Neural cell (in vitro differentiated cells): ENCODE data around the gene ASL. TPM values are rescaled to one million over a fixed set of nuclear protein-coding genes. Genes with fewer than 3 reads are reported as not detected.

Source experiments
- H2AFZ ChIP-seq: fragments of 200-600, 300-800 bp; sonication (generic), shearing (Covaris generic); 2 replicates; pipeline ENCODE4 v1.6.0; 2014; ENCODE audit warnings: low read depth, mild to moderate bottlenecking, antibody characterized with exemption, low read length, moderate library complexity
- H3F3A ChIP-seq: fragments of 200-600 bp; shearing (Covaris generic); 2 replicates; pipeline ENCODE4 v1.6.1; 2016; ENCODE audit warnings: mild to moderate bottlenecking, moderate library complexity, mixed read lengths, antibody characterized with exemption, low read length; ENCODE audit not compliant: insufficient read depth, poor library complexity, severe bottlenecking
- H3K27ac ChIP-seq: fragments of 200-600, 300-800 bp; sonication (generic), shearing (Covaris generic); 2 replicates; pipeline ENCODE4 v1.5.1; 2014; ENCODE audit warnings: mild to moderate bottlenecking, low read length, moderate library complexity
- H3K27me3 ChIP-seq: fragments of 300-800, 200-600 bp; sonication (generic), shearing (Covaris generic); 2 replicates; pipeline ENCODE4 v1.6.0; 2014; ENCODE audit warnings: mild to moderate bottlenecking, low read depth, low read length, moderate library complexity; ENCODE audit not compliant: insufficient read depth
- H3K36me3 ChIP-seq: fragments of 300-800, 200-600 bp; sonication (generic), shearing (Covaris generic); 2 replicates; pipeline ENCODE4 v1.5.1; 2014; ENCODE audit warnings: mild to moderate bottlenecking, antibody characterized with exemption, low read length, moderate library complexity; ENCODE audit not compliant: insufficient read depth
- H3K4me2 ChIP-seq: fragments of 300-800, 200-600 bp; sonication (generic), shearing (Covaris generic); 2 replicates; pipeline ENCODE4 v1.6.0; 2014; ENCODE audit warnings: mild to moderate bottlenecking, low read length
- H3K4me3 ChIP-seq: fragments of 300-800, 200-600 bp; sonication (generic), shearing (Covaris generic); 2 replicates; pipeline ENCODE4 v1.5.1; 2014; ENCODE audit warnings: mild to moderate bottlenecking, low read length, moderate library complexity
- H3K79me2 ChIP-seq: fragments of 200-600 bp; shearing (Covaris generic); replicated peaks from 2 replicates; pipeline ENCODE4 v1.6.0; 2014; ENCODE audit warnings: mild to moderate bottlenecking, low read length, moderate library complexity; ENCODE audit not compliant: insufficient read depth
- H3K9ac ChIP-seq: fragments of 300-800, 200-600 bp; sonication (generic), shearing (Covaris generic); 2 replicates; pipeline ENCODE4 v1.6.1; 2016; ENCODE audit warnings: mild to moderate bottlenecking, low read length, mixed read lengths
- H3K9me2 ChIP-seq: fragments of 200-600 bp; shearing (Covaris generic); 2 replicates; pipeline ENCODE4 v1.6.1; 2016; ENCODE audit warnings: mild to moderate bottlenecking, low read length, mixed read lengths; ENCODE audit not compliant: insufficient read depth
- H3K9me3 ChIP-seq: fragments of 200-600, 300-800 bp; sonication (generic), shearing (Covaris generic); 2 replicates; pipeline ENCODE4 v1.6.1; 2016; ENCODE audit warnings: mild to moderate bottlenecking, mixed run types, low read length, moderate library complexity, mixed read lengths
- H4K20me1 ChIP-seq: fragments of 200-600 bp; shearing (Covaris generic); 2 replicates; pipeline ENCODE4 v1.6.1; 2016; ENCODE audit warnings: mild to moderate bottlenecking, mixed run types; ENCODE audit not compliant: insufficient read depth
- EP300 ChIP-seq: fragments of 450-650 bp; conservative IDR thresholded peaks from 2 replicates; pipeline ENCODE4 v1.6.1; 2014; ENCODE audit warnings: antibody characterized with exemption, mild to moderate bottlenecking, moderate library complexity; ENCODE audit not compliant: poor library complexity, severe bottlenecking
- EZH2 ChIP-seq: fragments of 200-600, 300-800 bp; shearing (Covaris generic), sonication (generic); IDR thresholded peaks from 2 replicates; pipeline ENCODE4 v1.6.1; 2014; ENCODE audit warnings: antibody characterized with exemption, low read length, borderline replicate concordance, mild to moderate bottlenecking; ENCODE audit not compliant: insufficient read depth, poor library complexity, severe bottlenecking
- MXI1 ChIP-seq: fragments of 450-650 bp; conservative IDR thresholded peaks from 2 replicates; pipeline ENCODE4 v1.6.1; 2014; ENCODE audit warnings: antibody characterized with exemption, mild to moderate bottlenecking; ENCODE audit not compliant: poor library complexity, severe bottlenecking
- POLR2AphosphoS5 ChIP-seq: IDR thresholded peaks from 2 replicates; pipeline ENCODE4 v1.6.1; 2012
- RAD21 ChIP-seq: fragments of 450-650 bp; conservative IDR thresholded peaks from 2 replicates; pipeline ENCODE4 v1.6.1; 2014; ENCODE audit warnings: antibody characterized with exemption, mild to moderate bottlenecking, moderate library complexity
- SMC3 ChIP-seq: fragments of 450-650 bp; conservative IDR thresholded peaks from 2 replicates; pipeline ENCODE4 v1.6.1; 2014; ENCODE audit warnings: antibody characterized with exemption, mild to moderate bottlenecking, moderate library complexity; ENCODE audit not compliant: poor library complexity
- TAF1 ChIP-seq: IDR thresholded peaks from 2 replicates; pipeline ENCODE4 v1.6.1; 2012; ENCODE audit warnings: low read depth
- polyA plus RNA-seq: library from polyadenylated mRNA; depleted of rRNA; stranded (reverse); fragments of >200 nt; gene quantifications from 2 replicates; pipeline ENCODE4 v1.2.3, GENCODE V29; 2014
- TF ChIP-seq, protein P1 (sequence below): fragments of 450-650 bp; IDR thresholded peaks from 2 replicates; pipeline ENCODE4 v1.5.1; 2014; ENCODE audit warnings: antibody characterized with exemption, mild to moderate bottlenecking, moderate library complexity; ENCODE audit not compliant: poor library complexity, severe bottlenecking
- TF ChIP-seq, protein P2 (sequence below): IDR thresholded peaks from 2 replicates; pipeline ENCODE4 v1.6.1; 2012; ENCODE audit warnings: borderline replicate concordance

The ASL gene
- polyA plus RNA-seq, 1 donor from 2014 or later, result 20.9 TPM

- H3K9me3 ChIP-seq, result no peaks in the 10 kb centered on the region
- H4K20me1 ChIP-seq, result no peaks in the 10 kb centered on the region
- H3F3A ChIP-seq, result no peaks in the 10 kb centered on the region
- H3K27me3 ChIP-seq, result no peaks in the 10 kb centered on the region
- TF ChIP-seq MXI1 (no peak), POLR2AphosphoS5 (no peak), EZH2 (no peak), TAF1 (no peak), EP300 (no peak), RAD21 (no peak), SMC3 (no peak)
- TF ChIP-seq, protein P1, sequence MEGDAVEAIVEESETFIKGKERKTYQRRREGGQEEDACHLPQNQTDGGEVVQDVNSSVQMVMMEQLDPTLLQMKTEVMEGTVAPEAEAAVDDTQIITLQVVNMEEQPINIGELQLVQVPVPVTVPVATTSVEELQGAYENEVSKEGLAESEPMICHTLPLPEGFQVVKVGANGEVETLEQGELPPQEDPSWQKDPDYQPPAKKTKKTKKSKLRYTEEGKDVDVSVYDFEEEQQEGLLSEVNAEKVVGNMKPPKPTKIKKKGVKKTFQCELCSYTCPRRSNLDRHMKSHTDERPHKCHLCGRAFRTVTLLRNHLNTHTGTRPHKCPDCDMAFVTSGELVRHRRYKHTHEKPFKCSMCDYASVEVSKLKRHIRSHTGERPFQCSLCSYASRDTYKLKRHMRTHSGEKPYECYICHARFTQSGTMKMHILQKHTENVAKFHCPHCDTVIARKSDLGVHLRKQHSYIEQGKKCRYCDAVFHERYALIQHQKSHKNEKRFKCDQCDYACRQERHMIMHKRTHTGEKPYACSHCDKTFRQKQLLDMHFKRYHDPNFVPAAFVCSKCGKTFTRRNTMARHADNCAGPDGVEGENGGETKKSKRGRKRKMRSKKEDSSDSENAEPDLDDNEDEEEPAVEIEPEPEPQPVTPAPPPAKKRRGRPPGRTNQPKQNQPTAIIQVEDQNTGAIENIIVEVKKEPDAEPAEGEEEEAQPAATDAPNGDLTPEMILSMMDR, result no peak
- TF ChIP-seq, protein P2, sequence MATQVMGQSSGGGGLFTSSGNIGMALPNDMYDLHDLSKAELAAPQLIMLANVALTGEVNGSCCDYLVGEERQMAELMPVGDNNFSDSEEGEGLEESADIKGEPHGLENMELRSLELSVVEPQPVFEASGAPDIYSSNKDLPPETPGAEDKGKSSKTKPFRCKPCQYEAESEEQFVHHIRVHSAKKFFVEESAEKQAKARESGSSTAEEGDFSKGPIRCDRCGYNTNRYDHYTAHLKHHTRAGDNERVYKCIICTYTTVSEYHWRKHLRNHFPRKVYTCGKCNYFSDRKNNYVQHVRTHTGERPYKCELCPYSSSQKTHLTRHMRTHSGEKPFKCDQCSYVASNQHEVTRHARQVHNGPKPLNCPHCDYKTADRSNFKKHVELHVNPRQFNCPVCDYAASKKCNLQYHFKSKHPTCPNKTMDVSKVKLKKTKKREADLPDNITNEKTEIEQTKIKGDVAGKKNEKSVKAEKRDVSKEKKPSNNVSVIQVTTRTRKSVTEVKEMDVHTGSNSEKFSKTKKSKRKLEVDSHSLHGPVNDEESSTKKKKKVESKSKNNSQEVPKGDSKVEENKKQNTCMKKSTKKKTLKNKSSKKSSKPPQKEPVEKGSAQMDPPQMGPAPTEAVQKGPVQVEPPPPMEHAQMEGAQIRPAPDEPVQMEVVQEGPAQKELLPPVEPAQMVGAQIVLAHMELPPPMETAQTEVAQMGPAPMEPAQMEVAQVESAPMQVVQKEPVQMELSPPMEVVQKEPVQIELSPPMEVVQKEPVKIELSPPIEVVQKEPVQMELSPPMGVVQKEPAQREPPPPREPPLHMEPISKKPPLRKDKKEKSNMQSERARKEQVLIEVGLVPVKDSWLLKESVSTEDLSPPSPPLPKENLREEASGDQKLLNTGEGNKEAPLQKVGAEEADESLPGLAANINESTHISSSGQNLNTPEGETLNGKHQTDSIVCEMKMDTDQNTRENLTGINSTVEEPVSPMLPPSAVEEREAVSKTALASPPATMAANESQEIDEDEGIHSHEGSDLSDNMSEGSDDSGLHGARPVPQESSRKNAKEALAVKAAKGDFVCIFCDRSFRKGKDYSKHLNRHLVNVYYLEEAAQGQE, result no peak
- no peak overlapping the region for H2AFZ ChIP-seq
- H3K4me3 ChIP-seq, result no peak overlapping the region
- no peak overlapping the region for H3K27ac ChIP-seq
- H3K4me2 ChIP-seq, result no peak overlapping the region
- no peaks in the 10 kb centered on the region for H3K79me2 ChIP-seq
- no peaks in the 10 kb centered on the region for H3K36me3 ChIP-seq
- H3K9ac ChIP-seq, result no peak overlapping the region
- H3K9me2 ChIP-seq, result no peaks in the 10 kb centered on the region
Measured at GRCh38 chr7:66036382-66036781, 39.2 kb upstream of the ASL start.

GRCh38 chr7:66036788-66037187 is 38.8 kb upstream of the ASL start:
- no peak overlapping the region for H2AFZ ChIP-seq
- H3K9ac ChIP-seq, result no peak overlapping the region
- no peaks in the 10 kb centered on the region for H3F3A ChIP-seq
- TF ChIP-seq EZH2 (no peak), POLR2AphosphoS5 (no peak), TAF1 (no peak), SMC3 (no peak), RAD21 (no peak), EP300 (no peak), MXI1 (no peak)
- TF ChIP-seq, protein P2, result no peak
- TF ChIP-seq, protein P1, result no peak
- no peak overlapping the region for H3K27ac ChIP-seq
- H3K27me3 ChIP-seq, result no peaks in the 10 kb centered on the region
- no peaks in the 10 kb centered on the region for H3K9me2 ChIP-seq
- no peaks in the 10 kb centered on the region for H3K9me3 ChIP-seq
- H3K4me3 ChIP-seq, result no peak overlapping the region
- no peaks in the 10 kb centered on the region for H3K79me2 ChIP-seq
- H4K20me1 ChIP-seq, result no peaks in the 10 kb centered on the region
- H3K4me2 ChIP-seq, result no peak overlapping the region
- no peaks in the 10 kb centered on the region for H3K36me3 ChIP-seq
